Prostate gland (tissue), 2 donors: ENCODE measurements around the gene BUB3. TPM values are rescaled to one million over a fixed set of nuclear protein-coding genes. Genes with fewer than 3 reads are reported as not detected.
"Not testable (repeated sequence)": the region's sequence is repeated elsewhere in the genome, so short reads cannot be mapped to it uniquely, and the experiment has no call there.

ENCODE experiments used
- DNase-seq: peaks from one replicate; pipeline ENCODE4 v3.0.0-alpha.2; 2019; ENCODE audit warnings: low spot score
- H3K27ac ChIP-seq, 2 donors: fragments of 200-600 bp; sonication (generic); 2 replicates each; pipeline ENCODE4 v1.5.1; 2017 to 2019
- H3K27me3 ChIP-seq: fragments of 200-600 bp; sonication (generic); replicated peaks from 2 replicates; pipeline ENCODE4 v1.5.1; 2019; ENCODE audit not compliant: insufficient read depth
- H3K36me3 ChIP-seq, 2 donors: fragments of 200-600 bp; sonication (generic); 1 replicate in 1 of 2; 2 replicates in 1 of 2; pipeline versions ENCODE4 v1.5.1 to v1.8.1; 2017 to 2019
- H3K4me1 ChIP-seq: fragments of 200-600 bp; sonication (generic); replicated peaks from 2 replicates; pipeline ENCODE4 v1.5.1; 2019
- H3K4me3 ChIP-seq, 2 donors: fragments of 200-600 bp; sonication (generic); 2 replicates each; pipeline ENCODE4 v1.5.1; 2017 to 2019
- H3K9me3 ChIP-seq: fragments of 200-600 bp; sonication (generic); 2 replicates; pipeline ENCODE4 v1.5.1; 2017
- CTCF ChIP-seq, 4 experiments: fragments of 200-600 bp in 2 of 4; fragments of 450-650 bp in 2 of 4; sonication (generic) in 2 of 4; IDR thresholded peaks; 1 replicate in 3 of 4; 2 replicates in 1 of 4; pipeline ENCODE4 v1.5.1; 2016 to 2019; ENCODE audit warnings: antibody characterized with exemption in 4 of 4, mild to moderate bottlenecking in 2 of 4, moderate library complexity in 2 of 4
- POLR2A ChIP-seq: fragments of 450-650 bp; IDR thresholded peaks from one replicate; pipeline ENCODE4 v1.6.1; 2016; ENCODE audit warnings: antibody characterized with exemption, mild to moderate bottlenecking
- POLR2AphosphoS5 ChIP-seq: sonication (generic); formaldehyde crosslinking; IDR thresholded peaks from one replicate; pipeline ENCODE4 v1.6.1; 2017; ENCODE audit warnings: antibody characterized with exemption
- WGBS: methylation state at CpG from one replicate; pipeline ENCODE4 v1.1.5; 2018; 5-methylcytosine and 5-hydroxymethylcytosine counted together
- intact Hi-C: fragments of 100-400 bp; cut with DNase I; formaldehyde crosslinking; loops from one replicate; pipeline ENCODE4 v1.14.2; 2022
- total RNA-seq, 2 donors: library from RNA; depleted of rRNA; stranded (reverse); fragments of >200 nt; gene quantifications; one replicate each; pipeline ENCODE4 v1.1.0, GENCODE V29; 2016

The BUB3 gene
- total RNA-seq, 2 donors from 2014 or later: 69.3 to 87.7 TPM

- TF ChIP-seq POLR2AphosphoS5: no peak
- no peak for TF ChIP-seq POLR2A
- TF ChIP-seq CTCF (IDR thresholded peaks at IDR 0.05): no peak
- Histone ChIP-seq H3K4me1 (no peaks in the 10 kb centered on the region), H3K9me3 (no peaks in the 10 kb centered on the region), H3K27me3 (no peaks in the 10 kb centered on the region), H3K36me3 (no peaks in the 10 kb centered on the region), H3K27ac (no peak overlapping the region), H3K4me3 (no peak overlapping the region)
- WGBS: 81% methylated on average over 9 of the region's 9 CpGs
- DNase-seq: no peak
- intact Hi-C loops: no loop called here
These were observed 21.5 kb downstream of the BUB3 start for GRCh38 chr10:123175389-123176387.

- intact Hi-C loops, H3K4me1 ChIP-seq, H3K27ac ChIP-seq, H3K4me3 ChIP-seq, H3K36me3 ChIP-seq, H3K9me3 ChIP-seq, DNase-seq, H3K27me3 ChIP-seq: not testable (repeated sequence)
- WGBS: 96% methylated on average over 4 of the region's 4 CpGs
These were observed 24.2 kb downstream of the BUB3 start for GRCh38 chr10:123178390-123178789.

GRCh38 chr10:123180101-123181090 lies 26.2 kb downstream of the BUB3 start:
- TF ChIP-seq POLR2AphosphoS5 (no peak), CTCF (IDR thresholded peaks at IDR 0.05) (no peak), POLR2A (no peak)

GRCh38 chr10:123183724-123184123 lies 29.5 kb downstream of the BUB3 start:
- Histone ChIP-seq H3K36me3 (no peaks in the 10 kb centered on the region), H3K9me3 (no peaks in the 10 kb centered on the region), H3K4me1 (no peaks in the 10 kb centered on the region), H3K4me3 (no peak overlapping the region), H3K27me3 (no peaks in the 10 kb centered on the region), H3K27ac (no peak overlapping the region)
- WGBS: 97% methylated on average over 2 of the region's 2 CpGs
- intact Hi-C loops: no loop called here
- no peak for DNase-seq
- TF ChIP-seq POLR2AphosphoS5 (no peak), CTCF (IDR thresholded peaks at IDR 0.05) (no peak), POLR2A (no peak)

More at GRCh38 chr10:123180101-123181090, 26.2 kb downstream of the BUB3 start:
- Histone ChIP-seq H3K4me3 (no peak overlapping the region), H3K4me1 (no peaks in the 10 kb centered on the region), H3K27ac (no peak overlapping the region), H3K9me3 (no peaks in the 10 kb centered on the region), H3K27me3 (no peaks in the 10 kb centered on the region), H3K36me3 (no peaks in the 10 kb centered on the region)
- intact Hi-C loops: no loop called here
- no peak for DNase-seq
- 70% methylated on average over 7 of the region's 7 CpGs for WGBS

- Histone ChIP-seq H3K4me1 (no peaks in the 10 kb centered on the region), H3K9me3 (no peaks in the 10 kb centered on the region), H3K36me3 (no peaks in the 10 kb centered on the region), H3K27ac (no peak overlapping the region), H3K27me3 (no peaks in the 10 kb centered on the region), H3K4me3 (no peak overlapping the region)
- intact Hi-C loops: no loop called here
- TF ChIP-seq POLR2AphosphoS5 (no peak), CTCF (IDR thresholded peaks at IDR 0.05) (no peak), POLR2A (no peak)
- no peak for DNase-seq
- 96% methylated on average over 5 of the region's 5 CpGs for WGBS
These were observed 33.6 kb downstream of the BUB3 start for GRCh38 chr10:123187781-123188180.
